RKO (cell line): ENCODE results near the gene FAM199X.

ENCODE experiments used
- DNase-seq: peaks from one replicate; pipeline ENCODE4 v3.0.0-alpha.2; 2016; ENCODE audit warnings: low spot score

Gene FAM199X

DNA sequence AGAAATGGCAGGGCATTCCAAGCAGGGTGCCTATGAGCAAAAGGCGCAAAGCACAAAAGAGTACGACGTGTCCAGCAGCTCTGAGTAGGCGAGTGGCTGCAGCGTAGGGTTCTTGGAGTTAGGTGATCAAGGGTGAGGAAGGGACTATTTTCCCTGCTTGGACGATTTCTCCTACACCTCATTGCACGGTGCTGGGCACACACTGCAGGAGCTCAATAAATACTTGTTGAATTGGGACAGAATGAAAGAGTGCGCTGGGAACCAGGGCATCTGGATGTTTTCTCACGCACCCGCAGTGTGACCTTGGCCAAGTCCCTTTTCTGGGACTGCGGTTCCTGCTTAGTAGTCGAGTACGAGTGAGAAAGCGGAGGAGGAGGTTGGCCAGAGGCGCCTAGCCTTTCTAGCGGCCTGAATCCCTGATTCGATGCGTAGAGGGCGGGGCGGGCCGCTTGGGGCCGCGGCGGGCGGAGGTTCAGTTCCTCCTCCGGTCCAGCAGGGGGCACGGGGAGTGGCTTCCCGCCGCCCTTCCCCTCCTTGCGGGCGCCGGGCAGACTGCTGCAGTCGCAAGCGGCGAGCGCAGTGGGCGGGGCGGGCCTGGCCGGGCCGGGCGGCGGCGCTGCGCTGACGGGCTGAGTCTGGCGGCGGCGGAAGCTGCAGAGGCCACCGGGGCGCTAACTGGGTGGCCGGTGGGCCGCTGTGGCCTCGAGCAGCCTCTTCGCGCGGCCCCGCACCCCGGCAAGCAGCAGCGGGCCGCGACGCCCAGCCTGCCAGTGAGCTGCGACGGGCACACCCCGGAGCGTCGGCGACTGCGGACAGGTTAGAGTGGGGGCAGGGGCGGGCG is at the start of gene FAM199X:
Gene FAM199X, plus strand, starts transcription at position 560 of the 841 bp plus-strand sequence. CDS start 333 bp downstream, outside the sequence.
- DNase-seq: peak; percentile 90

DNA sequence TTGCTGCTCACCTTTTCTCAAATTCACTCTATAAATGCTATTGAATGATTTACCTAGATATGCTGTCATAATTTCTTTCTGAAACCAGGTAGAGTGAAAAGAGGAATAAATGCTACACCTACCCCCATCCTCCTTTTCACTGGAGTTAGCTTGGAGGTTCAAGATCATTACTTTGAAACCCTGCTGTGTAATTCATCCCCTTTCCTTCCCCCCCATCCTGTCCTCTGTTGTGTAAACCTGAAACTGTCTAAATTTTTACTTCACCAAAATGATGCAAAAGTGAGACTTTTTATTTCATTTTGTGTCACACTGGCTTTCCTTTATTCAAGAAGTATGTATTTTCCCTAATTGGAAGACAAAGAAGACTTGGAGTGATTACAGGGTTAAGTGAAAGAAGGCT is 48.5 kb upstream of the FAM199X start:
- no peak for DNase-seq

DNA sequence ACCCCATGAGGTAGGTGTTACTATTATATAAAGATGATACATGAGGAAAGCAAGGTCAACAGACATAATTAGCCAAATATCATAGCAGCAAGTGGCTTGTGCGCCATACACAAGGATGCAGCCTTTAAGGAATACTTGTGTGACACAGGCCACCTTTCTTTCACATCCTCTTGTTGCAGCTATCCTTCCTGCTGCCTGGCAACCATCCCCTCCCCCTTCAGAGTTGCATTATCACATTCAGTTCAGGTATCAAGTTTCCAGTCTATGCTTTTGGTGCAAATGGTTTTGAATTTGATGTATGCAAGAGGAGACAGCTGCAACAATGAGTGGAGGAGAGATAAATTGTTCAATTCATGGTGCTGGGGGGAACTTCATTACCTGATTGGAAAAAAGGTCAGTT is 47.5 kb upstream of the FAM199X start:
- DNase-seq: no peak

DNA sequence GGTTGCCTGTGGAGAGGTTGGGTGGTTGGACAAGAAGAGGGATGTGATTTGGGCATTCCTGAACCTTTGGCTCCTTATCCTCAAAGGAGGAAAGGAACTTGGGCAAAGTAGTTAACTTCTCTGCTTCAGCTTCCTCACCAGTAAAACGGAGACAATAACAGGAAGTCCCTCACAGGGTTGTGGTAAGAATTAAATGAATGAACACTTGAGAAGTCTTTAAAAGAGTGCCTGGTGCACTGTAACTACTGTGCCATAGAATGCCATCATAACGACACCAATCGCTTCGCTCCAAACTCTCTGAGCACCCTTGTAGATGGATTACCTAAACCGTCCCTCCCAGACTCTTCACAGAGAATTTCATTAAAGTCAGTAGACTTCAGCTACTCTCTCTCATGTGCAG is 43.4 kb upstream of the FAM199X start:
- no peak for DNase-seq

DNA sequence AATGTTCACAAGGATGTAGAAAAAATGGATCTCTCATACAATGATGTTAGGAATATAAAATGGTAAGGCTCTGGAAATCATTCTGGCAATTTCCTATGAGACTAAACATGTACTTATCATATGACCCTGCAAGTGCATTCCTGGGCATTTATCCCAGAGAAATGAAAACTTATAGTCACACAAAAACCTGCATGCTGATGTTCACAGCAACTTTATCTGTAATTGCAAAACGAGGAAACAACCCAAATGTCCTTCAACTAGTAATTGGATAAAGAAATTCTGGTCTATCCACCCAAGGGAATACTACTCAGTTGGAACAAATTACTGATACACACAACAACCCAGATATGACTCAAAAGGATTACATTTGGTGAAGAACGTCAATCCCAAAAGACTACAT is 39.4 kb upstream of the FAM199X start:
- no peak for DNase-seq

DNA sequence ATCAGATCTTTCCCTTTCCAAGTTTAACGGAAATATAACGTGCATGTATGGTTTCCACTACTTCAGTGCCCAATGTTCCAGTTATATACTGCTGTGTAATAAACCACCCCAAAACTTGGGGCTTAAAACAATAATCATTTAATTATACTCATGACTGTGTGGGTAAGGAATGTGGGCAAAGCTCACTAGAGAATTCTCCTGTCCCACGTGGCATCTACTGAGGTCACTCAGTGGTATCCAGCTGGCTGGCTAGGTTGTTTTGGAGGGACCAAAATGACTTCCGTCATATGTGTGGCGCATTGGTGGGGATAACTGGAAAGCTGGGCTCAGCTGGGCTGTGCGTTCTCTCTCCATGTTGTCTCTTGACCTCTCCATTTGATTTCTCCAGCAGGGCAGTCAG is 35.4 kb upstream of the FAM199X start:
- no peak for DNase-seq

DNA sequence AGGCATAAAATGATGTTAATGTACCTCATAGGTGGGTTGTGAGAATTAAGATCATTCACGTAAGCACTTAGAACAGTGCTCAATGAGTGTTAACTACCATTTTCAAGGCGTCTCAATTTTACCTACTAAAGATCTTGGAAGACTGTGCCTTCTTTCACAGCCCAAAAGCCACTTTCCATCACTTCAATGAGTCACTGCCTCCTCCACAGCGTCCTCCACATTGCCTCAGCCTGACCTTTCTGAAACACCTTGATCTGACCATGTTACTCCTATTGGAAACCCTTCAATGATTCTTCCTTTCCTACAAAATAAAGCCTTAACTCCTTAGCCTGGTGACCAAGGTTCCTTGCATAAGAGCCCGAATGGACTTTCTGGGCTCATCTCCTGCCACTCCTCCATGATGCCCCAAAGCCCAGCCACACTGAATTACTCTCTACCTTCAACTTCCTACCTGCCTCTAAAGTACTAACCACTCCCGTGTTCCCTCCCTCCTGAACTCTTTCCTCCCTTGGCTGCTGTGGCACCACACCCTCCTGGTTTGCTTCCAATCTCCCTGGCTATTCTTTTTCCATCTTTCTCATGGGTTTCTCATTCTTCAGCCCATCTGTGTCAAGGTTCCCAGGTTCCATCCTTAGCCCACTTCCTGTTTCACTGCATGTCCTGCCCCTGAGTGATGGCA is 31.5 kb upstream of the FAM199X start:
- DNase-seq: no peak

DNA sequence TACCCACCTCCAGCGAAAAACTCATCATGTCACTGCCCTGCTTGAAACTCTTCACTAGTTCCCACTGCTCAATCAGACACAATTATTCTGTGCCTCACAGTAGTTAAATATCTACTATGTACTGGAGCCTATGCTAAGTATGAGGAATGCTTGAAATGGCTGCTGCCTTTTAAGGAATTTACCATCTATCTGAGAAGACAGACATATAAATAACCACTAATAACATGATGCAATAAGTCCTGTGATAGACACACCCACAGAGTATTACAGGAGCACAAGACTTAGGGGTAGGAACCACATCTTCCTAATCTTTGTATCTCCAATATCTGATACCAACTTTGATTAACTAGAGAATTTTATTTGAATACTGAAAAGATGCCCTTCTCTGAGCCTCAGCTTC is 30.6 kb upstream of the FAM199X start:
- DNase-seq: no peak

DNA sequence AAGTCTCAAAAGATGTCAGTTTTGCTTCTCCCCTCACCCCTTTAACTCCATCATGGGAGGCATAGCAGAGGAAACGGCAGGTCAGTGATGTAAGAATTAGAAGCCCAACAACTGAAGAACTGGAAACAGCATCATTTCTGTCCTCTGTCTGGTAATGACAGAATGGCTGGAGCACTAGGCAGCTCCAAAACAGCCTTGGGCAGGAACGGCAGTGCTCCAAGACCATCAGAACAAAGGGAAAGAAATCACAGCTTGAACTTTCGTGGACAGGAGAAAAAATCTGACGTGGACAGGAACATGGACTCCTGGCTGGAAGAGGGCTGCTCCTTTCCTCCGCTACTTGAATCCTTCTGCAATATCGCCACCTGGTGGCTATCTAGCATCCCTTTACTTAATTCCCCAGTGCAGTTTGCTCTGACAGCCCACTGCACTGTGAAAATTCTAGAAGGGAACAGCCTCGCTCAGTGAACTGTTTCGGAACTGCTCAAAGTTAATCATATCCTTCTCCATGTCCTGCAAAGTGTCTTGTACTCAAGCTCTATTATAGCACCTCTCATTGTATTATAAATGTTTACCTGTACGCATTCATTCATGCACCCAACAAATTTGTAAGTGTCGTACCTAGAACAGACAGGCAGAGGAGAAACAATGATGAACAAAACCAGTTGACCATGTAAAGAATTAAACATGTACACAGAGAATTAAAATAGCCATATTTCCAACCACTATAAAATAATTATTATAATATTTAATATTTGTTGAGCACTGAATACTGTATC is 29.8 kb upstream of the FAM199X start:
- DNase-seq: peak; percentile 87

DNA sequence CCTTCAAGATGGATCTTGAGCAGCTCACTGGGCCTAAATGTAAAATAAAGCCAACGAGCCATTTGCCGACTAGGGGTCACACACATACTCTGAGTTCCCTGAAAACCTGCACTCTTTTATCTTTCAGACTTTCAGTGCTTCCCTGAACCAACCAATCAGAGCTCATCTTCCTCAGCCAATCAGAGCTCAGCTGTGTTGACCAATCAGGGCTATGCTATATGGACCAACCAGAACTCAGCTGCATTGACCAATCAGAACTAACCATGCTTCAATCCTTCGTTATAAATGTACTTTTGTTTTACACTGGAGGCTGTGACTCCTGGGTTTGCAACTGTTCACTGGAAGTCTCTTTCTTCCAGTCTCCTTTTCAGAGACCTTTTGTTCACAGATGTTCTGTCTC is 28.8 kb upstream of the FAM199X start:
- peak; percentile 37 for DNase-seq

DNA sequence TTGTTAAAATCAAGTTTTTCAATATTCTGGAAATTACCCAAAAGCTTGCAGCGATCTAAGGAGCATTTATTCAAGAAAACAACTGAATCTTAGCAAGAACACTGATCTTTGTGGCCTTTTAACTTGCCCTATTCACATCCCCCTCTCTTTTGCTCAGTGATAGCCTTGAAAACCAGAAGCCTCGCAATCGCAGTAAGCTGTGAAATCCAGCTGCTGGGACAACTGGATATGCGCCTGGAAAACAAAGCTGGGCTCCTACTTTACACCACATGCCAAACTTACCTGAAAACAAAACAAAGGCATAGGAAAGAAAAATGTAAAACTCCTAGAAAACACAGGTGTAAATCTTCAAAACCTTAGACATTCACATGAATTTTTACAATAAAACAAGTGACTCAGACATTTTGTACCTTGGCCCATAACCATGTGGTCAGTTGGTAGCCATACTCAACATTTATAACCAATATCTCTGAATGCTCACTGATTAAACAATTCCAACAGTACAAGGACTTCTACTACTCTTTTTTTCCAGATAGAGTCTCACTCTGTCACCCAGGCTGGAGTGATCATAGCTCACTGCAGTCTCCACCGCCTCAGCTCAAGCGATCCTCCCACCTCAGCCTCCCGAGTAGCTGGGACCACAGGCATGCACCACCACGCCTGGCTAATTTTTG is 25.0 kb upstream of the FAM199X start:
- no peak for DNase-seq

DNA sequence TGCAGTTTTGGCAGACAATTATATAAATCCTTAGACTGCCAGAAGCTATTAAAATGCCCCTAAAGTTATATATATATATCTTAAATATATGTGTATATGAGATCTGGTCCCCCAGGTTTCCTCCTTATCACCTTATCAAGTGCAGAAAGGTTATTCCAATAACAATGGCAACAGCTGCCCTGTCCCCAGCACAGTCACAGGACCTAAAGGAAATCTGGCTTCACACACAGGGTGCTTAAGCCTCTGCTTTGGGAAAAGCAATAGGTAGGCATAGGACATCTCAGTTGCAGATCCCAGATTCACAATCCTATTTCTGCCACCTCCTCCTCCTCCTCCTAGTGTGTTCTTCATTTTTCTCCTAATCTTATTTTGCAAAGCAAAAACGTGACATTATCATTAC is 15.2 kb upstream of the FAM199X start:
- no peak for DNase-seq

DNA sequence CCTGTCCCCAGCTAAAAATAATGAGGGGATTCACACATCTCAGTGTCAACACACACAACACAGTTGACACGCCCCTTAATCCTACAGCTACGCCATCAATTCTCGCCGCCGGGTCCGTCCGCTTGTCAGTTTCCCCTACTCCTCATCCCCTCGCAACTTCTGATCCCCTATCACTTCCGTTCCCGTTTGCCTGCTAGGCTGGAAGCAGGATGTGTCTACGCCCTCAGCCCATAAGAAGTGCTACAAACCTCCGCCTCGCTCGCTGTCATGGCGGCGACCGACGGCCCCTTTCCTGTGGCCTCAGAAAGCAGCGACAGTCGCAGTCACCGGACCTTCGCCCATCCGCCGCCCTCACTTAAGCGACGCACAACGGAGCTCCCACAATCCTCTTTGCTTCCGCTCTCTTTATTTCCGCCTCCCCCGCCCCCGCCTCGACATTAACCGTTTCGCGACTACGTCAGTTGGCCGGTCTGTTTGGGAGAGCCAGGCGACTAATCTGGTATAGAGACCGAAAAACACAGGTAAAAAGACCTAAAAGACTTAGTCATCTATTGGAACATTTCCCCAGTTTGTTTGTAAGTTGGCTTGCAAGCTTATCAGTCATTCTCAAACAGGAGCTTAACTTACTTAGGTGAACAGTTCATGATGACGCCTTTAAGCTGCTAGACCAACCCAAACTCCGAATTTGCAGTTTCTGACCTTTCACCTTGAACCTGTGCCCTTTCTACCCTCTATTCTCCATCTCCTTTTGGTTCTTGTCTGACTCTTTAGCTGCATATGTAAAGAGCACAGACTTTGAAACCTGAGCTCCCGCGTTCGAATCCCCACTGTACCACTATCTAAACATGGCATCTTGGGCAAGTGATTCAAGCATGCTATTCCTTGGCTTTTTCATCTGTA is 9.4 kb upstream of the FAM199X start, which contains the start of gene SLC25A53:
Gene SLC25A53, minus strand, starts transcription at position 380 of the 900 bp plus-strand sequence. CDS start 51,752 bp downstream, outside the sequence.
- DNase-seq: peak; percentile 79

DNA sequence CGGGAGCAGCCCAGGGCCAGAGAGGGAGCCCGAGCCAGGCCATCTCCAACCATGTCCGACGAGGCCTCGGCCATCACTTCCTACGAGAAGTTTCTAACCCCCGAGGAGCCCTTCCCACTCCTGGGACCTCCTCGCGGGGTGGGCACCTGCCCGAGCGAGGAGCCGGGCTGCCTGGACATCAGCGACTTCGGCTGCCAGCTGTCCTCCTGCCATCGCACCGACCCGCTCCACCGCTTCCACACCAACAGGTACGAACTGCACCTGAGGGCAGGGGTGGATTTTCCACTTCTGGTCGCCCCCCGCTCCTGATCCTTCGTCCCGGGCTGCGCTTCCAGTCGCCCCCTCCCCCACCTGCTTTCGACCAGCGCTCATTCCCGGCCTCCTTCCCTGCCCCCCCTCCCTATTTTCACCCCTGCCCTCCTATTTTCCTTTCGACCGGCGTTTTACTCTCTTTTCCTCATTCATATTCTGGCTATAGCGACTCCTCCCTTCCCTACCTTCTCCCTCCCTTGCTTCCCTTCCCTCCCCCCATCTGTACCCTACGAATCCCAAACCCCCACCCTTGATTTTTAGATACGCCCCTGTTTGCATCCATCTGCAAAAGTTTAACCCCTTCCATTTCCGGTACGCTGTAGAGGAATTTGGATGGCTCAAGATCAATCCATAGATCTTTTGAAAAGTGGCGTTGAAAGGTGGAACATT is 633 bp downstream of the FAM199X start:
- peak; percentile 14 for DNase-seq

DNA sequence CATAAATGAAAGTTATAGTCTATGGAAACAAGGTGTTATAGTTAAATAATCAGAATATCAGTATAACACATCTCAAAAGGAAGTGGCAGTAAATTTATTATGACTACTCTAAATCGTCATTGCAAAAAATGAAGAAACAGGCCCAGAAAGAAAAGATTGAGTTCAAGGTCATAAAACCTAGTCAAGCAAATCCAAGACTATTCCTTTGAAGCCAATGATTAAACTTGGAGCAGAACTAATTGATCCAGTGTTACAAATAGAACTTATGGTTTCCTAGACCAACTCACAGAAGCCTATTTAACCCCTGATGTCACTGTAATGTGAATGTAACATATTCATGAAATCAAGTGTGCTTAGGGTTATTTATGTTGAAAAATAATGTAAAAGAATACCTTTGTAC is 1.9 kb downstream of the FAM199X start:
- DNase-seq: no peak

DNA sequence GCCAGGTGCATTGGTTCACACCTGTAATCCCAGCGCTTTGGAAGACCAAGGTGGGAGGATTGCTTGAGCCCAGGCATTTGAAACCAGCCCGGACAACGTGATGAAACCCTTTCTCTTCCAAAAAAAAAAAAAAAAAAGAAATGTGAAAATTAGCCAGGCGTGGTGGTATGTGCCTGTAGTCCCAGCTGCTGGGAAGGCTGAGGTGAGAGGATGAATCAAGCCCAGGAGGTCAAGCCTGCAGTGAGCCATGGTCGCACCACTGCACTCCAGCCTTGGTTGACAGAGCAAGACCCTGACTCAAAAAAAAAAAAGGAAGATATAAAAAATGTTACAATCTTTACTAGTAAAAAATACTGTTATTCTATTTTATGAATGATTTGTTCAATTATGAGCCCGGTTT is 5.9 kb downstream of the FAM199X start:
- no peak for DNase-seq

DNA sequence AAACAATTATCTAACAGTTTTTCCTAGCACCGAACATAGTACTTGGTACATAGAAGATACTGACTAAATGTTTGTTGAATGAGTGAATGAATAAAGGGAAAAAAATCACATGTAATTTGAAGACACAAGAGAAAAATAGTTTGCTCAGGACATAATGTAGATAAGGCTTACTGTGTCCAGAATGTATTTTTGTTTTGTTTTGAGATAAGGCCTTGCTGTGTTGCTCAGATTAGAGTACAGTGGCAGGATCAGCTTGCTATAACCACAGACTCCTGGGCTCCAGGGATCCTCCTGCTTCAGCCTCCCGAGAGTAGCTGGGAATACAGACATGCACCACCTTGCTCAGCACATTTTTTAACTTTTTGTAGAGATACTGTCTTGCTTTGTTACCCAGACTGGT is 6.5 kb downstream of the FAM199X start:
- no peak for DNase-seq

DNA sequence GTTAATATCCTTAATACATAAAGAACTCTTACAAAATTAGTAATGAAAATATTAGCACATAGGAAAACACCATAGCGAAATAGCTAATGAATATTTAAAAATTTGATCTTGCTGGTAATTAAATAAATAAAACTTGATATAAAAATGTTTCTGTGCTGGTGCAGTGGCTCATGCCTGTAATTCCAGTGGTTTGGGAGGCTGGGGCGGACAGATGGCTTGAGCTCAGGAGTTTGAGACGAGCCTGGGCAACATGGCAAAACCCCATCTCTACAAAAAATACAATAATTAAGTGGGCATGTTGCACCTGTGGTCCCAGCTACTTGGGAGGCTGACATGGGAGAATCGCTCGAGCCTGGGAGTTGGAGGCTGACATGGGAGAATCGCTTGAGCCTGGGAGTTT is 7.6 kb downstream of the FAM199X start:
- no peak for DNase-seq

DNA sequence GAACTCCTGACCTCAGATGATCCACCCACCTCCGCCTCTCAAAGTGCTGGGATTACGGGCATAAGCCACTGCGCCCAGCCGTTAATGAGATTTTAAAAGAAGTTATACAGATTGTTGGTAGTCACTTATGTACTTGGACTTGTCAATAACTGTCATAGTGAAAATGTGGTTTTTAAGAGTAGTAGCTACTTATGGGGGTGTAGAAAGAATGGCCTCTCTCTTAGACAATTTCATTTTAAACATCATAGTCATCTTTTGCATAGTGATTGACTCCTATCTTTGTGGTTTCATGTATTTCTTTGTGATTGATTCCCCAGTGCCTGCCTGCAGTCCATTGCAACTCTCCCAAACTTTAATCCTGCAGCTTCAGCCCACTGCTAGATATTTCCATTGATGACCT is 17.4 kb downstream of the FAM199X start:
- no peak for DNase-seq

DNA sequence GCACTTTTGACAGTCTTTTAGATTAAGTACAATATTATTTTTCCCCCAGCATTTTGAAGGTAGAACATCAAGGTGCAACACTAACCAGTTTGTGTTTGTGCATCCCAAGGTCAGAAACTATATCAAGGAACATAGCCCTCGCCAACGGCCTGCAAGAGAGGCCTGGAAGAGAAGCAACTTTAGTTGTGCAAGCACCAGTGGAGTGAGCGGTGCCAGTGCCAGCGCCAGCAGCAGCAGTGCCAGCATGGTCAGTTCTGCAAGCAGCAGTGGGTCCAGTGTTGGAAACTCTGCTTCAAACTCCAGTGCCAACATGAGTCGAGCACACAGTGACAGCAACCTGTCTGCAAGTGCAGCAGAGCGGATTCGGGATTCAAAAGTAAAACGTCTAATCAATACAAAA is 21.7 kb downstream of the FAM199X start:
- no peak for DNase-seq
